ENCODE measurements around the gene LTN1.
"Not testable (repeated sequence)": the region's sequence is repeated elsewhere in the genome, so short reads cannot be mapped to it uniquely, and the experiment has no call there.

Gene LTN1

DNA sequence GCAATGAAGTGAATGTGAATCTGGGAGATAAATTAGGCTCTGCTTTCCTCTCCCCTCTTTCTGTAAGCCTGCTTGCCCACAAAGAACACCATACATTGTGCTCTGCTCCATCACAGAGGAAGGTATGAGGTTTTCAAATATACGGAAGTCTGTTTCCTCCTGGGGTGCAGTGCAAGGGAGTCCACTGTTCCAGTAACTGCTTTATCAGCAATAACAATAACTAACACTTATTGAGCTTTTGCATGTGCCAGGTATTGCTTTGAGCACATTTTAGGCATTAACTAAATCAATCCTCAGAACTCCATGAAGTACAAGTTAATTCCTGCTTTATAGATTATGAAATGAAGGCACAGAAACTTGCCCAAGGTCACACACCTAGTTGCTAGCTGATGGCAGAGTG, 10.0 kb downstream of the LTN1 start:
- DNase-seq (ENCODE audit: low read depth in 2 of 2), result no peak

DNA sequence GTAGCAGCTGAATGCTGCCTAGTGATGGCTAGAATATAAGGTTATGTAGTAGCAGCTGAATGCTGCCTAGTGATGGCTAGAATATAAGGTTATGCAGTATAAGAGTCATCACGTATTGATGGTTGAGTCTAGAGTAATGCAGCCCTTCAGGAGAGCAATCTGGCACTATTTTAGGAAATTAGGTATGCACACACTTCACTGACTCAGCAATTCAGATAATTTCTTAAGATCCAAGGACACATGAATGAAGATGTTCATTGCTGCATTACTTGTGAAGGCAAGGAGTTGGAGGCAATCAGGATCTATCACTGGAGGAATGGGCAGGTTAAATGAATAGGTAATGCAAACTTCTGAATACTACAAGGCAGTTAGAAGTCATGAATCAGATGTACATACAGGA, 13.6 kb downstream of the LTN1 start:
- no peak for DNase-seq (ENCODE audit: low read depth in 2 of 2)

DNA sequence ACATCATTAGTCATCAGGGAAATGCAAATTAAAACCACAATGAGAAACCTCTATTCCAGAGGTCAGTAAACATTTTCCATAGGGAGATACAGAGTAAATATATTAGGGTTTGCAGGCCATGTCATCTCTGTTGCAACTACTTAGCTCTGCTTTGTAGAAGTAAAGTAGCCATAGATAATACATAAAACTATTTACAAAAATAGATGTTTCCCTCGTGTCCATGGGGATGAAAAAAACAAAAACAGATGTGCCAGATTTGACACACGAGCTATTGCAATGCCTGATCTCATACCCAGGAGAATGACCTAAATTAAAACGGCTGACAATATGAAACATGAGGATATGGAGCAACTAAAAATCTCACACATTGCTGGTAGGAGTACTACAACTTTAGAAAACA, 17.3 kb downstream of the LTN1 start:
- DNase-seq (ENCODE audit: low read depth in 2 of 2), result no peak

DNA sequence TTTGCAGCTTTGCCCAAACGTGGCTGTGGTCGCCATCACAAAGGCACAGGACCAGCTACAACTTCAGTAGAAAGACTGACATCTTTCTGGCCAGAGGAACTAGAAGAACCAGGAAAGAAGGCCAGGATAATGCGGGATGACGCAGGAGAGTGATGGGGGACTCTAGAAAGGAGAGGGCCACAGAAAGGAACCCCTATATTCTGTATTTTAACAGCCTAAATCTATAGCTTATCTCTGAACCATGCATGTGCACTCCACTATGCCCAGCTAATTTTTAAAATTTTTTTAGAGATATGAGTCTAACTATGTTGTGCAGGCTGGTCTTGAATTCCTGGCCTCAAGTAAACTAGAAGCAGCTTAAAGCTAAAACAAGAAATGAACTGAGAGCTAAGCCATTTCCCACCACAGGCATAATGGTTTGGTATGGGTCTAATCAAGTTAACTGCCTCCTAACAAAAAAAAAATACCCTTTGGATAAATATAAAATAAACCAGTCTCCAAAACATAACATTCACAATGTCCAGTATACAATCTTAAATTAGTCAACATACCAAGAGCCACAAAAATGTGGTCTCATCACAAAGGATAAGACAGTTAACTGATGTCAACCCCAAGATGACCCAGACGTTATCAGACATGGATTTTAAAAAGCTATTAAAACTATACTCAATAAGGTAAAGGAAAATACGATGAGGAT, 18.0 kb downstream of the LTN1 start:
- DNase-seq (ENCODE audit: low read depth in 2 of 2), result no peak

DNA sequence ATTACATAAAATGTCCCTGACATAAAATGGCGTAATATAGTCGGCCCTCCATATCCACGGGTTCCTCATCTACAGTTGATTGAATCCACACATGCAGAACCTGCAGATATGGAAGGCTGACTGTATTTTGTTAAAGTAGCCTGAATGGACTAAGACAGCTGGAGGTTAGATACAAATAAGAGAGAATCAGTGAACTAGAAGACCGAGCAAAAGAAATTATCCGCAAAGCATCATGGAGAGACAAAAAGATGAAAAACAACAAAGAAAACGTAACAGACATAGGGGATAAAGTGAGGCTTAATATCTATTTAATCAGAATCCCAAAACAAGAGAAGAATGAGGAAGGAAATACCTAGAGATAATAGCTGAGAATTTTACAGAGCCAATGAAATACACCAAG, 20.3 kb downstream of the LTN1 start:
- no peak for DNase-seq (ENCODE audit: low read depth in 2 of 2)

DNA sequence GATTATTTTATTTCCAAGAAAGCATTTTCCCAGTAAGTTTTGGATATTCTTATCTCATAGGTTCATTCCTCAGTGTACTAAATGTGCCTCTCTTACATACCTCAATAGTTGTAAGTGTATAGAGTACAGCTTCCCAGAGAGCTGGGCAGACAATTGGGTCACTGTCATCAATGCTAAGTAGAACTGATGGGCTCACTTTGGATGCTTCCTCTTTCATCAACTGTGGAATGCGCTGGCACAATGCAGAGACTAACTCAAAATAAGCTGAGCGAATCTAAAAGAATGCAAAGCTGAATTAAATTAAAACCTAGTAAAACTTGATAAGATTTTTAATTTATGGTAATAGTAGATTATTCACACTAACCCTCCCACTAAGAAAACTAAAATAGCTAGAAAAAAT, 21.5 kb downstream of the LTN1 start:
- no peak for DNase-seq (ENCODE audit: low read depth in 2 of 2)

DNA sequence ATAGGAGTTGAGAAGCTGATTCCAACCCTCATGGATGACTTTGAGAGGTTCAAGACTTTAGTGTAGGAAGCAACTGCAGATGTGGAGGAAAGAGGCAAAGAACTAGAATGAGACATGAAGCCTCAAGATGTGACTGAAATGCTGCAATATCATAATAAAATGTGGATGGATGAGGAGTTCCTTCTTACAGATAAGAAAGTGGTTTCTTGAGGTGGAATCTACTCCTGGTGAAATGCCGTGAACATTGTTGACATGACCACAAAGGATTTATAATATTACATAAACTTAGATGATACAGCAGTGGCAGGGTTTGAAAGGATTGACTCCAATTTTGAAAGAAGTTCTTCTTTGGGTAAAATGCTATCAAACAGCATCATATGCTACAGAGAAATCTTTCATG, 28.8 kb downstream of the LTN1 start:
- DNase-seq (ENCODE audit: low read depth in 2 of 2), result no peak

DNA sequence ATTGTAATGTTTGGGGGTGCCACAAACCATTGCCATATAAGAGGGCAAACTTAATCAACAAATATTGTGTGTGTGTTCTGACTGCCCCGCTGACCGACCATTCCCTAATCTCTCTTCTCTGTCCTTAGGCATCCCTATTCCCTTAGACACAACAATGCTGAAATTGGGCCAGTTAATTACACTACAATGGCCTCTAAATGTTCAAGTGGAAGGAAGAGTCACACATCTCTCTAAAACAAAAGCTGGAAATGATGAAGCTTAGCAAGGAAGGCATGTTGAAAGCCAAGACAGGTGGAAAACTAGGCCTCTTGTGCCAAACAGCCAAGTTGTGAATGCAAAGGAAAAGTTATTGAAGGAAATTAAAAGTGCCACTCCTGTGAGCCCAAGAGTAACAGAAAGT, 30.2 kb downstream of the LTN1 start:
- DNase-seq (ENCODE audit: low read depth in 2 of 2), result no peak

DNA sequence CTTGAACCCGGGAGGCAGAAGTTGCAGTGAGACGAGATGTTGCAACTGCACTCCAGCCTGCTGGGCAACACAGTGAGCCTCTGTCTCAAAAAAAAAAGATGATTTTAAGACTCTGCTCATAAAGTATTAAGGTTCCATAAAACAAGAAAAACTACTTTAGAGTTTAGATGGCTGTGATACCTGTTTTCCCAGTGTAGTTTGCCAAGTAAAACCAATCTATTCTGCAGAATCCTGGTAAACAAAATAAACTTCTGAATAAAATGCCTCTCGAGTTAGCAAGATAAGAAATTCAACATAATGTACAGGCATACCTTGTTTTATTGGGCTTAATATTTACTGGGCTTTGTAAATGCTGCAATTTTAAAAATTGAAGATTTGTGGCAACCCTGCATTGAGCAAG, 30.8 kb downstream of the LTN1 start:
- DNase-seq (ENCODE audit: low read depth in 2 of 2), result no peak

DNA sequence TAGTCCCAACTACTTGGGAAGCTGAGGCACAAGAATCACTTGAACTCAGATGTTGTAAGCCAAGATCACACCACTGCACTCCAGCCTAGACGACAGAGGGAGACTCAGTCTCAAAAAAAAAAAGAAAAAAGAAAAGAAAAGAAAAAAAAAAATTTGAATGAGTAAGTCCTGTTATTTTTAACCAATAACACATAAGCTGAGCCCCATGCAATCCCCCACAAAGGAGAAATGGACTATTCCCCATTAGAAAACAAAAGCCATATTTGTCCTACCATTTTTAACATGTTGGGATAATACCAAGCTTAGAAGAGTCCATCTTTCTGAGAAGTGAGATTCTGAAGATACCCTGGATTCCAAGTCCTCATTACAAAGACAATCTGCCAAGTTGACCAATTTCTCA, 32.4 kb downstream of the LTN1 start:
- no peak for DNase-seq (ENCODE audit: low read depth in 2 of 2)

DNA sequence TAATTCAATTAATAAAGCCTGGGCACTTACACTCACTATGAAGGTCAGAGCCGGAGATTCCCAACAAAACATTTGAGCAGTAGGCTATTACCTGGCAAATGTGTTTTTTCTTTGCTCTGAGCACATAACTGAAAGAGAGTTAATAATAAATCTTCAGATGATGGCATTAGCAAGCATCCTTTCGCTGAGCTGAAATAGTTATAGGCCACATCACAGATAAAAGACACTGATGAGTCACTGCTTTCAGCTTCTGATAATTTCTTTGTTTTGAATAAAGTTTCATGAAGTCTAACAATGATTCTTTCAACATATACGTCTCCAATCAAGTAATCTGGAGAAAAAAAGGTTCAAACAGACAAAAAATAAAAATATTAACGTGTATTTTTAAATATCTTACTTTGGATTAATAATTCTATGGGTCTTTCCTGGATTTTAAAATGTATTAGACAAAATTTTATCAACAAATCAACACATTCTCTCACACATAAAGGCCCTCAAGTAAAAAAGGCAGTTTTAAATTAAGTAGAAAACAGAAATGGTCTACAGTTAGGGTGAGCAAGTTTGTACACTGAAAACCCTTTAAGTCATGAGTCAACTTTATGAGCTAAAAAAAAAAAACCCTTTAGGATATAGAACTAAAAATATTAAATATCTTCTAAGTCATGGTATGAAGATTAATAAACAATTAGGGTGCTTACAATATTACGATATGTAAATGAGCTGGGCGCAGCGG, 33.1 kb downstream of the LTN1 start:
- DNase-seq (ENCODE audit: low read depth in 2 of 2), result no peak

DNA sequence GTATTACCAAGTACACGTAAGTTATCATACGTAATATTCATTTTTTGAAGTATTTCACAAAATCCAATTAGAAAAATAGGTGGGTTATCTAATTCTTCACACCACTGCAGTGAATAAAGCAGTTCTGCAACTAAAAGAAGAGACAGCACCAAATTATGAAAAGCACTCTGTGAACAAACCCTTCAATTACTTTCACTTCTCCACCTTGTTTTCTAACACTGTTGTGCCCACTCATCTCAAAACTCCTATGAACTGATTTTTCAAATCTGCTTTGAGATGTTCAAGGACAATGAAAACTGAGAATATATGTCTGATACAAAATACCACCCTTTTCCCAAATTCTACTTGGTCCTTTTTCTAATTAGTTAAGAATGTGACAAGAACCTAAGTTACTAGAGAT, 39.4 kb downstream of the LTN1 start:
- no peak for DNase-seq (ENCODE audit: low read depth in 2 of 2)

DNA sequence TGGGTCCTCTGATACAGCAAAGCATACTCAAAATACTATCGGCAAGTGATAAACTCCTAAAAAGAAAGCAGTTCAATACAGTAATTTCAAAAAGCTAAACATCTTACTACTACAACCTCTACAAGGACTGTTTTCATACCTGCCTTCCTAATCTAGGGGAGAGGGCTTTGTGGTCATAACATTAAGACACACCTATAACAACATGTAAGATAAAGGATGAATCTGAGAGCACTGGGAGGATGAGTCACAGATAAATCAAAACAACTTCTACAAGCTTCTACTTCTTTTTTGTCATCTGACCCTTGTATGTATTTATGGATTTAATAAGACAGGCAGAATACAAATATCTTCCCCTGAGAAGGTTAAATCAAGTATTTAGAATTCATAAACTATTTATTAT, 40.0 kb downstream of the LTN1 start:
- DNase-seq (ENCODE audit: low read depth in 2 of 2), result no peak

DNA sequence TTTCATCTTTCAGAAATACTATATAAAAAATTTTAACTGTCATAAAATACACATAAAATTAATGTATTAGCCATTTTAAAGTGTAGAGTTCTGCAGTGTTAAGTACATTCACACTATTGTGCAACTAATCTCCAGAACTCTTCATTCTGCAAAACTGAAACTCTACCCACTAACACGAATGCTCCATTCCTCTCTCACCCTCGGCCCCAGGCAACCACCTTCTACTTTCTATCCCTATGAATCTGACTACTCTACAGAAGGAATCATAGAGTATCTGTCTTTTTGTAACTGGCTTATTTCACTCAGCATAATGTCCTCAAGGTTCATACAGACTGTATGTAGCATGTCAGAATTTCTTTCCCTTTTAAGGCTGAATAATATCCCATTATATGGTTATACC, 43.4 kb downstream of the LTN1 start:
- no peak for DNase-seq (ENCODE audit: low read depth in 2 of 2)

DNA sequence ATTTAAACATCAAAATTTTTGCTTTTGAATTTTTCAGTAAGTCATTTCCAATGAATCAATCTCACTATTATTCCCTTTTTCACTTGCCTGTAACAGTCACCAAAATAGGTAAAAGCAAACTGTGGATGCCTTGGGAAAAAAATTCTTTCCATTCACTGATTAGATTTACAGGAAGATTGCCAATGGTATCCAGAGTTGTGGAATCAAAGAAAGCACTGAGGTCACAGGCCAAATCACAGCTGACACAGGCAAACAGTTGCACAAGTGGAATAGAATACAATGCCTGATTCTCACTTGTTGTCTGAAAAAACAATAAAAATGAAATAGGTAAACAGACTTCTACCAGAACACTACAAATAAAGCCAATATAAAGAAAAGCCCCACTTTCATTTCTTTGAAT, 48.4 kb downstream of the LTN1 start:
- DNase-seq (ENCODE audit: low read depth in 2 of 2), result no peak

DNA sequence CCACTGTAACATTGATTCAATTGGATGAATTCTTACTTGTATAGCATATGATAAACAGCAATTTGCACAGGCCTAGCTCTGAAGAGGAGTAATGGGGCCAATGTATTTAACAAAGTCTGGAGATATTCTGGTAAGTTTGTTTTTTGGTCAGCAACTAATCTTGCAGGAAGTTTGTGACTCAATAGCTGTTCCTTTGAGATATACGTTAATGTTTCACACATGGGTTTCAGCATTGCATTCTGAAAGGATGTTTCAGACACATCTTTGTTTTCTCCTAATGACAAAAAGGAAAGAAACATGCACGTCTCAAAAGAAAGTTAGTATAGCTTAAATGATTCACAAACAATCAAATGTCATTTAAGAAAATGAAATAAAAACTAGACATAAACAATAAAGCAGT, 49.0 kb downstream of the LTN1 start:
- no peak for DNase-seq (ENCODE audit: low read depth in 2 of 2)

DNA sequence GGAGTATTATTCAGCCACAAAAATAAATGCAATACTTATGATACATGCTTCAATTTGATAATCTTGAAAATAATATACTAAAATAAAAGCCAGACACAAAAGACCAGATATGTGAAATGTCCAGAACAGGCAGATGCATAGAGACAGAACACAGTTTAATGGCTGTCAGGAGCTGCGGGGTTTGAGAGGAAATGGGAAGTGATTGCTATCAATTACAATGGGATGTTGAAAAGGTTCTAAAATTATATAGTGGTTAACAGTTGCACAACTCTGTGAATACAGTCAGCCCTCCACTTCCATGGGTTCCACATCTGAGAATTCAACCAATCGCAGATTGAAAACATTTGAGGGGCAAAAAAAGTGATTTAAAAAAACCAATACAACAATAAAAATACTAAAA, 54.0 kb downstream of the LTN1 start:
- no peak for DNase-seq (ENCODE audit: low read depth in 2 of 2)

DNA sequence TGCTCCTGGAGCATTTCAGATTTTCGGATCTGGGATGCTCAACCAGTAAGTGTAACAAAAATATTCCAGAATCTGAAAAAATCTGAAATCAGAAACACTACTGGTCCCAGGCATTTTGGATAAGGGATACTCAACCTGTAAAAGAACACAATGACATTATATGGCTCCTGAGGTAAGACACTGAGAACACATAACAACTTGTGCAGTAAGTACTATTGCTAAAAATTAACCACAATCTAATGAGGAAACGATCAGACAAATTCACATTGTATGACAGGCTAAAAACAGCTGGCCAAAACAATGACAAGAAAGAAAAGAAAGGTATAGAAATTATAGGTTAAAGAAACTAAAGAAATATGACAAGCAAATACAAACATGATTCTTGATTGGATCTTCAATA, 54.9 kb downstream of the LTN1 start:
- DNase-seq (ENCODE audit: low read depth in 2 of 2), result no peak

DNA sequence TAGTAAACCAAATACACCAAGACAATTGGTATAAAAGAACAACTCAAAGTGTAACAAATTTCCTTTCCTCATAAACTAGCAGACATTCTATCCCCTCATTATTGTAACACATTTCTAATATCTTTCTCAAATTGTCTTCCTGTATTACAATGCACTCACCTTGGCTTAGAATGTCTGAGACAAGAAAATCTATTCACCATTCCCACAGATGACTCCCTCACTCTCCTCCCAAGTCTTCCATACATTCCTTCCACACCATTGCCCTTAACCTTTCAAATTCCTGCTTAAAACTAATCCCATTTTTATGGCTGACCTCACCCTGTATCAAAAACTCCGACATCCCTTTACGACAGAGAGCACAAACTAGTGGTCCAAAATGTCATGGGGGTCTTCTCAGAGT, 56.0 kb downstream of the LTN1 start:
- no peak for DNase-seq (ENCODE audit: low read depth in 2 of 2)

DNA sequence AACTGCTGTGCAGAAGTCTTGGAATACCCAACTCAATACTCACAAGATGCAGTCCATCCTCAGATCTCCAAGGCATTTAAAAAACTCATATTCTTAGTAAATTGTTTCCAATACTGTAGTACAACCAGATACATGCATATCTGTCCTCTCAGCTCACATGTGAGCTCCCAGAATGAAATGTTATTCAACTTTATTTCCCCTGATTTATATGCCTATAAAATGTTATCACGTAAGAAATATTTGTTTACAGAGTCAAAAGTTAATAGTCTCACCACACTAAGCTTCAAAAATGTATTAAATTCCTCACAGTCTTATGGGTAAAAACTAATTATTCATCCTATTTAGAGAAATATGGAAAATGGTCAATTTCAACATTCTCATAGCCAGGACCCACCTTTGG, 56.6 kb downstream of the LTN1 start:
- DNase-seq (ENCODE audit: low read depth in 2 of 2), result no peak

DNA sequence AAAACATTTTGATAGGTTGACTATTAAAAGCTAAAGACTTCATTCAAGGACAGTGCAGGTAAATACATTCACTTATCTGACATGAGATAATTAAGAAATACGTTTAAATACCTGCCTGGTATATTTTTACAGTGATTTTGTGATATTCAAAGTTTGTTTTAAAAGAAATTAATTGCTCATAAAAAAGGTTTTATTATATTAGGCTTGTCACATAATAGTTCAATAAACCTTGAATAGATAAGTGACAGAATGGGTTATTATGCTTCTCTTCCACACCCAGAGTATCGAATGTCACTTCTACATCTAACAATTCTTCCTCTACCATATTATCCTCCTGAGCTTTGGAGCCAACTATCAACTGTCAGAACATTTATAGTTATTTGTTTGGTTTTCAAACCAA, 60.0 kb downstream of the LTN1 start:
- no peak for DNase-seq (ENCODE audit: low read depth in 2 of 2)

DNA sequence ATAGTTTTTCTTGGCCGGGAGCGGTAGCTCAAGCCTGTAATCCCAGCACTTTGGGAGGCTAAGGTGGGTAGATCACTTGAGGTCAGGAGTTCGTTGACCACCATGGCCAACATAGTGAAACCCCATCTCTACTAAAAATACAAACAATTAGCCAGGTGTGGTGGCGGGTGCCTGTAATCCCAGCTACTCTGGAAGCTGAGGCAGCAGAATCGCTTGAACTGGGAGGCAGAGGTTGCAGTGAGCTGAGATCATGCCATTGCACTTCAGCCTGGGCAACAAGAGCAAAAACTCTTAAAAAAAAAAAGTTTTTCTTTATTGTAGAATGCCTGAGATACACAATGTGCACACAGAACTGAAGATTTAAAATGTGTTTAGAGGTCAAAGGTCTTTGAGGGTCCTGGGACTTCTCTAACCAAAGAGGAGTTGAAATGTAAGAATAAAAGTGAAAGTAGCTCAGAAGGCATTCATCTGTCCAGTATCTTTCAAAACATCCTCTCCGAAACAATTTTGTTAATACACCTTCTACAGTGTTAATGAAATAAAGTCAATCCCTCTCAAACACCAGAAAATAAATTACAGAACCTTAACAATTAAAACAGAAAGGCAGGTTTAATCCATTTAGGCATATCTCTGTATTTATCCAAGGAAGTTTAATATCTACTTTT, 60.8 kb downstream of the LTN1 start:
- not testable (repeated sequence) for DNase-seq (ENCODE audit: low read depth in 2 of 2)

Measured in stimulated activated CD4-positive, alpha-beta T cell treated with anti-CD3 and anti-CD28 coated beads, Interleukin-12 subunit alpha, Interleukin-12 subunit beta, amount 100 ng/mL, for 24 hours (primary cell).